Memory B cell (primary cell): ENCODE measurements around the gene AGRP.
A peak's percentile ranks its signal among the peaks of the same experiment; 100 is the strongest.

Source experiments
- ATAC-seq: fragments of 150-1000 bp; cut with Tn5 transposase; 2 replicates; pipeline ENCODE4 v1.10.0; 2021; ENCODE audit warnings: low read depth, mild to moderate bottlenecking, moderate library complexity
- DNase-seq, 2 donors: peaks; one replicate each; pipeline ENCODE4 v3.0.0; 2022; ENCODE audit warnings: low spot score in 2 of 2
- H3K27ac Mint-ChIP-seq: one replicate; pipeline ENCODE4 v1.8.0; 2022; ENCODE audit warnings: mild to moderate bottlenecking, moderate library complexity, mixed read lengths
- H3K27me3 Mint-ChIP-seq: one replicate; pipeline ENCODE4 v1.8.0; 2022; ENCODE audit warnings: mixed read lengths
- H3K36me3 Mint-ChIP-seq: one replicate; pipeline ENCODE4 v1.8.0; 2022; ENCODE audit warnings: mild to moderate bottlenecking, mixed read lengths
- H3K4me1 Mint-ChIP-seq: one replicate; pipeline ENCODE4 v1.8.0; 2022; ENCODE audit warnings: mixed read lengths
- H3K4me3 Mint-ChIP-seq: one replicate; pipeline ENCODE4 v1.8.0; 2022; ENCODE audit warnings: mild to moderate bottlenecking, moderate library complexity, mixed read lengths
- H3K9me3 Mint-ChIP-seq: one replicate; pipeline ENCODE4 v1.8.0; 2022; ENCODE audit warnings: mixed read lengths

The AGRP gene

DNA sequence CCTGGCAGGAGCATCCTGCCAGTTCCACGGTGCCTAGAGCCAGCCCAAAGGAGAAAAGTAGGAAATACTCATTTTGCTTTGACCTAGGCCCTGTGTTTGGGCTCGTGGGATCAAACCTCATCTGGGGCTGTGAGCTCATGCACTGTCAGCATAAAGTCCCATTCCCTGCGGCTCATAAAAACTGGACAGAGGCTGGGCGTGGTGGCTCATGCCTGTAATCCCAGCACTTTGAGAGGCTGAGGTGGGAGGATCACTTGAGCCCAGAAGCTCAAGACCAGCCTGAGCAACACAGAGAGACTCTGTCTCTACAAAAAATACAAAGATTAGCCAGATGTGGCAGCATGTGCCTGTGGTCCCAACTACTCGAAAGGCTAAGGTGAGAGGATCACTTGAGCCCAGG lies 20.3 kb downstream of the AGRP start:
- Mint-ChIP-seq H3K36me3 (peaks cover 4% of the 10 kb centered on the region), H3K9me3 (no peaks in the 10 kb centered on the region), H3K4me1 (peaks cover 40% of the 10 kb centered on the region), H3K4me3 (no peak overlapping the region), H3K27ac (no peak overlapping the region), H3K27me3 (no peaks in the 10 kb centered on the region)
- ATAC-seq (no peak), DNase-seq (no peak)

DNA sequence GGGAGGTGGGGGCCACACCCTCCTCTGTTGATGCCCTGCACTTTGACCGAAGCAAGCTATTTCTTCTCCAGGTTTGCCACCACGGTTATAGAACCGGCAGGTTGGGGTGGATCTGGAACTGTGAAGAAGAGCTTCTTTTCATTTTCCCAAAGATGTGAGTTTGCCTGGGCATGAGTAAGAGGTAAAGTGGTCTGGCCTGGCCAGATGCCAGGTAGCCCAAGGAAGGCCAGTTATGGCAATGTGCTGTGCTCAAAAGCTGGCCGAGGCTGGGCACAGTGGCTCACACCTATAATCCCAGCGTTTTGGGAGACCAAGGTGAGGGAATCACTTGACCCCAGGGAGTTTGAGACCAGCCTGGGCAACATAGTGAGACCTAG lies 21.1 kb downstream of the AGRP start:
- peaks cover 4% of the 10 kb centered on the region for H3K36me3 Mint-ChIP-seq
- peaks cover 33% of the 10 kb centered on the region for H3K4me1 Mint-ChIP-seq
- H3K9me3 Mint-ChIP-seq, result no peaks in the 10 kb centered on the region
- H3K27me3 Mint-ChIP-seq, result no peaks in the 10 kb centered on the region
- no peak overlapping the region for H3K4me3 Mint-ChIP-seq
- H3K27ac Mint-ChIP-seq, result no peak overlapping the region
- ATAC-seq (no peak), DNase-seq (no peak)

DNA sequence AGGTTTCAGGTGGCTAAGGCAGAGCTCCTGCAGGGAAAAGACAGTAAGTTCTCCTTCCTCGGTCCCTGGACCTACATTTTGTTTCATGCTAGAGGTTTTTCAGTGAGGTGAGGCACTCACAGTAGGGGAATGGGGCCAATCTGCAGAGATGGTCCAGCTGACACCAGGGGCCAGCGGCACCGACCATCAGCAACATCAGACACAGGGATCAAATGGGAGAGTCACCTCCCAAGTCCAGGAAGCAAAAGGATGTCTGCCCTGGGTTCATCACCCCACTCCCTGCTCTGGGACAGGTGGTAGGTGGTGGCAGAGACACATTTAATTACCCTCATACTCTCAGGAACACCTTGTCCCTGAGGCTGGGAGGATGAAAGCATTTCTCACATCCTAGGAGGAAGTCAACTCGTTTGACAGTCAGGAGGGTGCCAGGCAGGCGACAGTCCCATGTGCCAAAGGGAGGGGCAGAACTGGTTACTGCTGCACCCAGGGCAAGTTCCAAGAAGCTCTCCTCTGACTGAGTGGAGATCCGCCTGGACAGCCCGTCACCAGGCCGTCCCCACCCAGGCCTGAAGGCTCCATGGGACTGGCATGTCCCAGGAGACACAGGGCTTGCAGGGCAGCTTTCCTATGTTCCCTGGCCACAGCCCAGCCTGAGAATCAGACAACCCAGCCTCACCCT lies 21.6 kb downstream of the AGRP start:
- no peak for ATAC-seq
- Mint-ChIP-seq H3K27ac (no peak overlapping the region), H3K4me3 (no peak overlapping the region), H3K36me3 (peaks cover 7% of the 10 kb centered on the region), H3K4me1 (peaks cover 33% of the 10 kb centered on the region), H3K27me3 (no peaks in the 10 kb centered on the region), H3K9me3 (no peaks in the 10 kb centered on the region)
- no peak for DNase-seq

DNA sequence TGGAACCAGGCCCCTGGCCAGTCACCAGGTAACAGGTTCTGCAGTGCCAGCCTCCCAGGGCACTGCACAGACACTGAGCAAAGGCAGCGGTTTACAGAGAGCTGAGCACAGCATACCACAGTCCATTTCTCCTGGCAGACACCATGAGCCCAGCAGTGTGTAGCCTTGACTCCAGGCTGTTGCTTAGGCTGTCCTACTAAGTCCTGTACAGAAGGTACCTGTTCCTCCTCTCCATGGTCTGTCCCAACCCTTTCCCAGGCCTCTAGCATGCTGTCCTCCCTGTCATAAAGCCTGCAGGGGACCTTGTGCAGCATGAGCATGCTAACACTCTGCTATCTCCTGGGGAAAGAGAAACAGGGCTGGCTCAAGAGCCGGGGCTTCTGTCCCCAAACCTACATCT lies 22.4 kb downstream of the AGRP start:
- no peak for DNase-seq
- Mint-ChIP-seq H3K27ac (no peak overlapping the region), H3K9me3 (no peaks in the 10 kb centered on the region), H3K36me3 (peaks cover 7% of the 10 kb centered on the region), H3K27me3 (no peaks in the 10 kb centered on the region), H3K4me3 (no peak overlapping the region), H3K4me1 (peaks cover 29% of the 10 kb centered on the region)
- no peak for ATAC-seq

DNA sequence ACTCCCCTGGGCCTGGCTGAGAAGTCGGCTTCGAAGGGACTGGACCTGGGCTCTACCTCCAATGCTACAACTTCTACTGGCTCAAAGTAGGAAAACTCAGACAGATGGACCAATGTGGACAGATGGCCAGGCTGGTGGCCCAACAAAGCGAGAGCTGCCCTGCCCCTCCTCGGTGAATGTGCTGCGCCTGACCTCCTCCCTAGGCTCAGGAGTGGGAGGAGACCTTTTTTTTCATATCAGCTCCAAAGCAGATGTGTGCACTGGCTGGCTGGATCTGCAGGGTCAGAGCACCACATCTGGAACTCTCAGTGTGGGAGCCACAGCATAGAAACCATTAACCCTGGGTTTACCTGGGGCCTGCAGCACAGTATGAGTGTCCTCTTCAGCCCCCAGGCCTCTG lies 23.2 kb downstream of the AGRP start:
- H3K9me3 Mint-ChIP-seq, result no peaks in the 10 kb centered on the region
- ATAC-seq, result no peak
- no peak overlapping the region for H3K4me3 Mint-ChIP-seq
- peaks cover 5% of the 10 kb centered on the region for H3K36me3 Mint-ChIP-seq
- no peaks in the 10 kb centered on the region for H3K27me3 Mint-ChIP-seq
- peaks cover 22% of the 10 kb centered on the region for H3K4me1 Mint-ChIP-seq
- no peak for DNase-seq
- no peak overlapping the region for H3K27ac Mint-ChIP-seq

DNA sequence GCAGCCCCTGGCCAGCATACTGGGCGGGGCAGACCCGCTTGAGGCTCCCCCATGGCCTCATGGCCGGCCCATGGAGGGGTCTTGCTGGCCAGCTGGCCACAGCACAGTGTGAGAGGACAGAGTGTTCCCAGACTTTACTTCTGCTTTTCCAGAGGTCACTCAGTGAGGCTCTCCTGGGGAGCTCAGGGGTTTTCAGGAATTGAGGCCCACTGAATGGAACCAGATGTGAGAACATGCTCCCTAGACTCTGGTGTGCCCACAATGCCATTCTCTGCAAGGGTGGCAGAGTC lies 23.5 kb downstream of the AGRP start:
- no peak overlapping the region for H3K27ac Mint-ChIP-seq

DNA sequence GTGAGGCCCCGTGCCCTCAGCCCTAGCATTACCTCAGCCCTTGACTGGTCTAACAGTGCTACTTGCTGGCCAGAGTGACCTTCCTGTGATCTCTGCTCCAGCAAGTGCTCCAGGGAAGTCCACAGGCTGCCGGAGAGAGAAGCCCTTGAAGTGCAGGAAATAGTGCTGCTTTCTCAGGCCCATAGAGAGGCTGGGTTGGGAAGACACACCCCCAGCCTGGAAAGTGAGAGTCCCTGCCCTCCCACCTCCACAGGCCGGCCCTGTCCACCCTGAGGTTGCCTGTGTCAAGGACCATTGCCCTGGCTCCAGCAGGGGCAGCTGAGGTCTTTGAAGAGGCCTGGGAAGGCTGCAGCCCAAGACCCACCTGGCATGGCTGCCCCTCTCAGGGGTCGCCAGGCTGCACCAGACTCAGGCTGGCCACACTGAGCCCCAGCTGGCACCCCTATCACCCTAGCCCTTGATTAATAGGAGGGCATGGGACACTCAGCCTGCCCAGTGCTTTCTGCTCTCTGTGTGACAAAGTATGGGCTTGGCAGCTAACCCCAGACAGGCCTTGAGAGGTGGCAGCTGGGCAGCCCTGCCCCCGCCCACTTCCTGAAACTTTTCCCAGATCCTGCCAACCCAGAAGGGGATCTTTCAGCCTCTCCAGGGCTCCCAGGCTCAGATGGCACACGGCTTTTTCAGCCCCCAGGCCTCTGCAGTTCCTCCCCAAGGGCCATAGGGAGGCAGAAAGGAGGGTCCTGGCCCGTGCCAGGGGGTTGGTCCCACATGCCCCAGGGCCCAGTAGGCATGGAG lies 24.1 kb downstream of the AGRP start:
- DNase-seq (no peak), ATAC-seq (no peak)
- Mint-ChIP-seq H3K4me1 (peaks cover 22% of the 10 kb centered on the region), H3K4me3 (no peak overlapping the region), H3K27ac (no peak overlapping the region), H3K9me3 (no peaks in the 10 kb centered on the region), H3K27me3 (no peaks in the 10 kb centered on the region), H3K36me3 (peaks cover 5% of the 10 kb centered on the region)

More for the DNA sequence above, 23.5 kb downstream of the AGRP start:
- Mint-ChIP-seq H3K27me3 (no peaks in the 10 kb centered on the region), H3K4me1 (peaks cover 22% of the 10 kb centered on the region), H3K4me3 (no peak overlapping the region), H3K36me3 (peaks cover 5% of the 10 kb centered on the region), H3K9me3 (no peaks in the 10 kb centered on the region)
- DNase-seq, result no peak
- ATAC-seq, result no peak

DNA sequence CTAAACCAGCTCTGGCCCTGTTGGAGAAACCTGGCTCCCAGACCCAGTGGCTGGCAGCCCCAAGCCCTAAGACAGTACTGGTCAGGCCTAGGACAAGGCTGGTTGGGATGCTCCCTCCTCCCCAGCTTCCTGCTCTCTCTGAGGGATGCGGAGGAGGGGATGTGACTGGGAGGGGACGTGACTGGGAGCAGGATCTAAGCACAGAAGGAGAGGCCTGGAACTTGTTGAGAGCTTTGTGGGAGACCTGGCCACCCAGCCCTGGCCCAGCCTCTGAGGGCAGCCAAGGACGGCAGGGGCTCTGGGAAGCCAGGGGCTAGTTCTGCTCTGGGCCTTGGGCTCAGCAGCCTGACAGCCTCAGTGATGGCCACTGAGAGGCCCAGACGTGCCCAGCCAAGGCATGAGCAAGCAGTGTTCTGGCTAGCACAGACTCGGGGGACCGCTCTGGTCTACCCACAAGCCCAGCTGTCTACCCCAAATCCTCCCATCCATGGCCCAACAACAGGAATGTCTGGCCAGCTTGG lies 25.2 kb downstream of the AGRP start:
- peaks cover 26% of the 10 kb centered on the region for H3K4me1 Mint-ChIP-seq
- H3K27me3 Mint-ChIP-seq, result no peaks in the 10 kb centered on the region
- no peak overlapping the region for H3K27ac Mint-ChIP-seq

DNA sequence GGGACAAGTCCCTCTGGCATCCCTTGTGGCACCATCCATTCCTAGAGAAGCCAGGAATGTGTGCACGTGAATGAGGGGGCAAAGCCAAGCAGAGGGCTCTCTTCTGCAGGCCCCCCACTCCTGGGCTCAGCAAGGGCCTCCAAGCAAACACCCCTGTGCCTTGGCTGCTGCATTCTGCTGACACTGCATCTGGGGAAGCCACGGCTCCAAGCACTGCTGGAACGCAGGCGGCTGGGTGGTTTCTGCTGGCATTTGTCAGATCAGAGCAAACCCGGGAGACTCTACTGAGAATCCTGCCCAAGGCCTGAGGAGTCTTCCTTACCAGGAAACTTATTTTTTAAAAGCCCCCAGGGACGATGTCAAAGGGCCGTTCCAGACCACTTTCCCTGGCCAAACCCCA lies 25.7 kb downstream of the AGRP start:
- Mint-ChIP-seq H3K4me1 (peaks cover 27% of the 10 kb centered on the region), H3K9me3 (no peaks in the 10 kb centered on the region), H3K27me3 (no peaks in the 10 kb centered on the region), H3K4me3 (no peak overlapping the region), H3K36me3 (peaks cover 8% of the 10 kb centered on the region), H3K27ac (peak overlapping the region; percentile 83)
- ATAC-seq, result no peak
- DNase-seq, result no peak

More for the DNA sequence above, 25.2 kb downstream of the AGRP start:
- H3K36me3 Mint-ChIP-seq, result peaks cover 7% of the 10 kb centered on the region
- DNase-seq (no peak), ATAC-seq (no peak)
- H3K4me3 Mint-ChIP-seq, result no peak overlapping the region
- no peaks in the 10 kb centered on the region for H3K9me3 Mint-ChIP-seq

DNA sequence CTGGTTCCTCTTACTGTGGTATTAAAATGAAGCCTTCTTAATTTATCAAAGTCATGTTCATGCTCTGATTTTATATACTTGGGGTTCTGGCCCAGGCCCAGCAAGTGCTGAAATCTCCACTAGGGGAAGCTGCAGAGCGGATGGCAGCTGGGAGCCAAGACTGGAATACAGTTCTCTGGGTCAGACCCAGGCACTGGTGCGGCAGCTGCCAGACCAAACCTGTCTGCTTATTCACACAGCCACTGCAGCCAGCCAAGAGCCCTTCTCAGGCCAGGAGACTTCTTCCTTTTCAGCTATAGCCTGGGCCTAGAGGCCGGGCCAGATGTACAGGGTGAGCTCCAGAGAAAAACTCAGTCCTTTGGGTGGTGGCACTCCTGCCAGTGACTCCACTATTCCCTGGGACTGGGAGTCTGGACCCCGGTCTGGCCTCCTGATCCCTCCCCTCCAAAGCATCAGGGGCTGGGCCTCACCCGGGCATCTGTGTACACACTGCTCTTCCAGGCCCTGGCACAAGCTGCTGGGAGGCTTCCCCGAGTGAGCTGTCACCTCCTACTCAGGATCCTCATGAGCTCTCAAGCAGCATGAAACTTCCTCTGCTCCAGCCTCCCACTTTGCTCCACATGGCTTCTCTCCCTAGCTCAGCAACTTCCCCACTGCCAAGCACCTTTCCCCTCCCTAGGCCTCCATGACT lies 26.8 kb downstream of the AGRP start:
- no peaks in the 10 kb centered on the region for H3K27me3 Mint-ChIP-seq
- no peaks in the 10 kb centered on the region for H3K9me3 Mint-ChIP-seq
- ATAC-seq (peak; percentile 24), DNase-seq (no peak)
- peak overlapping the region; percentile 83 for H3K27ac Mint-ChIP-seq
- H3K36me3 Mint-ChIP-seq, result peaks cover 6% of the 10 kb centered on the region
- no peak overlapping the region for H3K4me3 Mint-ChIP-seq
- peaks cover 23% of the 10 kb centered on the region for H3K4me1 Mint-ChIP-seq

DNA sequence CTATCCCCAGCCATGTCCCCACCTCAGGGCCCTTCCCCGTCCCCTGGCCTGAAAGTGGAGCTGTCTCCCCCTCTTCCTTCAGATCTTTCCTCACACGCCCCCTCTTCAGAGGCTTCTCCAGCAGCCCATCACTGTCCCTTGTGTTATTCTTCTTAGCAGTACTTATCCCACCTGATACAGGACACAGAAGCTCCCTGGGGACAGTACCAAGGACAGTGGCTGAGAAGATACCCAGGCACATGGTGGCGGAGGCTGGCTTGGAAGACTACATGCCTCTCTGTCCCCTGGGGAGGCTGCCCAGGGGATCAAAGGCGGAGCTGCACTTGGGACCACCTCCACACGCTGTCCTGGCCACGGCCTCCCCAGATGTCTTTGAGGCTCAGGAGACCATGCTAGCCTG lies 28.5 kb downstream of the AGRP start:
- Mint-ChIP-seq H3K4me3 (no peak overlapping the region), H3K9me3 (no peaks in the 10 kb centered on the region), H3K27me3 (no peaks in the 10 kb centered on the region), H3K27ac (no peak overlapping the region), H3K4me1 (peaks cover 28% of the 10 kb centered on the region), H3K36me3 (peaks cover 19% of the 10 kb centered on the region)
- DNase-seq (no peak), ATAC-seq (no peak)

DNA sequence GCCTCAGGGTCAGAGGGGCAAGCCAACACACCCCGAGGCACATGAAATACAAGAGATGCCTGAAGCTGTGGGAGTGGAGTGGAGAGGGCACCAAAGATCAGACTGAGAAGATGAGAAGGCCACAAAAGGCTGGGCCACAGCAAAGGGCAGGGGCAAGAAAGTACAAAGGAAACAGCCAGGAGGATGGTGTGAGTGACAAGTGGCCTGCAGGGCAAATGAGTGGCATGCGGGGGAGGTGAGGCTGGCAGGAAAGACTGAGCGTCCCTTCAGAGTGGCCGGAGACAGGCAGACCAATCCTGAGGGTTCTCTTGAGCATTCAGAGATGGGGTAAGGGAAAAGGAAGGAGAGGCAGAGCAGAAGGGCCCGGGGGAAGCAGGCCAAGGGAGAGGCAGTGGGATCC lies 29.2 kb downstream of the AGRP start:
- DNase-seq, result no peak
- Mint-ChIP-seq H3K9me3 (no peaks in the 10 kb centered on the region), H3K27ac (no peak overlapping the region), H3K4me3 (no peak overlapping the region), H3K4me1 (peaks cover 31% of the 10 kb centered on the region), H3K27me3 (no peaks in the 10 kb centered on the region), H3K36me3 (peaks cover 25% of the 10 kb centered on the region)
- ATAC-seq, result no peak

DNA sequence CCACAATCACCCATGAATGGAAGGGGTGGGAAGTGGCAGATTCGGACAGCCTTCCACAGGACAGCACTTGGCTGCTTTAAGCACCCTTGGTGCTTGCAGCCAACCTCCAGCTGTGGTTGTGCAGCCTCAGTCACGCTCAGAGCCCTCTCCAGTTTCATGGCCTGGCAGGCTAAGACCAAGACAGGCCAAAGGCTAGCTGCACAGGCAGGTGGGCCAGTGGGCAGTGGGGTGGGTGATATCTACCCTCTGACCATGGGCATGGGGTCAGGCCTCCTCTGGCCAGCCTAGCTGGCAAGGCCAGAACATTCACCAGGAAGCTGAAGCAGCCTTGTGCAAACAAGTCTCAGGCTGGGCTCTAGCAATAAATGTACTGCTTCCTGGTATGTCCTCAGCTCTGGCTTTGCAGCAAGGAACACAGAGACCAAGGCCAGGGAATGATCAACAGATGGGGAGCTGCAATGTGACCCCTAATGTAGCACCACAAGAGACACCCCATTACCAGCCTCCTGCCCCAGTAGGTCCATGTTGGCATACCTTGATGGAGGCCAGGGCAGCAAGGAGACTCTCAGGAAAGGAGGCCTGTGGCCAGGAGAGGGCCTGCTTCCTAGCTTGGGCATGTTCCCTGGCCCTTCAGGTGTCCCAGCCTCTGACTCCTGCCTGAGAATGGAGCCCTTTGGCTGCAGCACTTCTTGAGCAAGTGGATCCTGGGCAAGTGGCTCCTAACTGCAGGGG lies 31.5 kb downstream of the AGRP start:
- no peak for DNase-seq
- Mint-ChIP-seq H3K4me1 (peaks cover 24% of the 10 kb centered on the region), H3K4me3 (no peak overlapping the region), H3K27ac (no peak overlapping the region), H3K9me3 (no peaks in the 10 kb centered on the region), H3K27me3 (no peaks in the 10 kb centered on the region), H3K36me3 (peaks cover 26% of the 10 kb centered on the region)
- no peak for ATAC-seq
